H9 (cell line): ENCODE data around the gene AP1G2. TPM values are rescaled to one million over a fixed set of nuclear protein-coding genes. Genes with fewer than 3 reads are reported as not detected.

ENCODE experiments used
- DNase-seq: peaks from one replicate; pipeline ENCODE4 v3.0.0-alpha.2; 2017
- H2AFZ ChIP-seq: one replicate; pipeline ENCODE4 v1.6.1; 2013; ENCODE audit warnings: mild to moderate bottlenecking, low read length, control low read depth, moderate library complexity
- H2AK5ac ChIP-seq: 2 replicates; pipeline ENCODE4 v1.6.1; 2013; ENCODE audit warnings: low read length, control low read depth, mixed read lengths; ENCODE audit not compliant: insufficient read length
- H2BK120ac ChIP-seq: one replicate; pipeline ENCODE4 v1.6.1; 2013; ENCODE audit warnings: low read depth, mild to moderate bottlenecking, low read length, control low read depth, inconsistent platforms; ENCODE audit not compliant: poor library complexity, severe bottlenecking
- H2BK12ac ChIP-seq: 2 replicates; pipeline ENCODE4 v1.6.1; 2013; ENCODE audit warnings: low read length, control low read depth, mixed read lengths, low read depth; ENCODE audit not compliant: insufficient read length
- H2BK15ac ChIP-seq: 2 replicates; pipeline ENCODE4 v1.6.1; 2013; ENCODE audit warnings: low read depth, low read length, control low read depth
- H2BK20ac ChIP-seq: one replicate; pipeline ENCODE4 v1.6.1; 2013; ENCODE audit warnings: low read depth, mild to moderate bottlenecking, low read length, control low read depth, inconsistent platforms; ENCODE audit not compliant: poor library complexity, severe bottlenecking
- H2BK5ac ChIP-seq: 2 replicates; pipeline ENCODE4 v1.6.1; 2013; ENCODE audit warnings: low read length, control low read depth, mixed read lengths; ENCODE audit not compliant: insufficient read length
- H3K14ac ChIP-seq: 2 replicates; pipeline ENCODE4 v1.6.1; 2013; ENCODE audit warnings: low read length, control low read depth; ENCODE audit not compliant: insufficient read depth
- H3K18ac ChIP-seq: 2 replicates; pipeline ENCODE4 v1.6.1; 2013; ENCODE audit warnings: low read depth, mild to moderate bottlenecking, mixed read lengths, low read length, control low read depth; ENCODE audit not compliant: insufficient read length
- H3K23ac ChIP-seq: 2 replicates; pipeline ENCODE4 v1.6.1; 2013; ENCODE audit warnings: low read length, control low read depth, mixed read lengths, low read depth; ENCODE audit not compliant: insufficient read length
- H3K23me2 ChIP-seq: 2 replicates; pipeline ENCODE4 v1.6.1; 2013; ENCODE audit warnings: low read depth, mild to moderate bottlenecking, mixed read lengths, low read length, control low read depth; ENCODE audit not compliant: insufficient read length, poor library complexity, severe bottlenecking
- H3K27ac ChIP-seq: 2 replicates; pipeline ENCODE4 v1.5.1; 2013; ENCODE audit warnings: low read length, control low read depth, mixed read lengths, low read depth; ENCODE audit not compliant: insufficient read length
- H3K27me3 ChIP-seq: 2 replicates; pipeline ENCODE4 v1.6.1; 2013; ENCODE audit warnings: low read length, control low read depth, inconsistent platforms; ENCODE audit not compliant: insufficient read depth
- H3K4ac ChIP-seq: 2 replicates; pipeline ENCODE4 v1.6.1; 2013; ENCODE audit warnings: low read depth, mild to moderate bottlenecking, control low read depth, inconsistent platforms, low read length, moderate library complexity
- H3K4me1 ChIP-seq: 2 replicates; pipeline ENCODE4 v1.6.1; 2013; ENCODE audit warnings: low read length, control low read depth, inconsistent platforms; ENCODE audit not compliant: insufficient read depth
- H3K4me2 ChIP-seq: 2 replicates; pipeline ENCODE4 v1.6.1; 2013; ENCODE audit warnings: low read length, control low read depth, mixed read lengths; ENCODE audit not compliant: insufficient read length, insufficient read depth
- H3K56ac ChIP-seq: 2 replicates; pipeline ENCODE4 v1.6.1; 2013; ENCODE audit warnings: low read depth, mild to moderate bottlenecking, mixed read lengths, low read length, control low read depth; ENCODE audit not compliant: insufficient read length
- H3K79me1 ChIP-seq: 2 replicates; pipeline ENCODE4 v1.6.1; 2013; ENCODE audit warnings: low read depth, mild to moderate bottlenecking, moderate library complexity, low read length, control low read depth, inconsistent platforms; ENCODE audit not compliant: insufficient read depth, poor library complexity, severe bottlenecking
- H3K79me2 ChIP-seq: 2 replicates; pipeline ENCODE4 v1.6.1; 2013; ENCODE audit warnings: low read length, control low read depth, inconsistent platforms; ENCODE audit not compliant: insufficient read depth
- H3K9ac ChIP-seq: 2 replicates; pipeline ENCODE4 v1.6.1; 2013; ENCODE audit warnings: low read length, control low read depth, mixed read lengths; ENCODE audit not compliant: insufficient read length; ENCODE audit errors: extremely low read depth
- H3K9me3 ChIP-seq: one replicate; pipeline ENCODE4 v1.6.1; 2013; ENCODE audit warnings: low read depth, low read length, inconsistent platforms; ENCODE audit not compliant: control insufficient read depth
- H3T11ph ChIP-seq: one replicate; pipeline ENCODE4 v1.6.1; 2013; ENCODE audit warnings: mild to moderate bottlenecking, low read length, control low read depth, inconsistent platforms
- H4K20me1 ChIP-seq: one replicate; pipeline ENCODE4 v1.6.1; 2013; ENCODE audit not compliant: control insufficient read depth, insufficient read length, insufficient read depth
- H4K5ac ChIP-seq: 2 replicates; pipeline ENCODE4 v1.6.1; 2013; ENCODE audit warnings: low read depth, mild to moderate bottlenecking, mixed read lengths, low read length, control low read depth; ENCODE audit not compliant: insufficient read length
- H4K8ac ChIP-seq: replicated peaks from 2 replicates; pipeline ENCODE4 v1.6.1; 2013; ENCODE audit warnings: low read length, control low read depth, mixed read lengths, low read depth; ENCODE audit not compliant: insufficient read length
- H4K91ac ChIP-seq: 2 replicates; pipeline ENCODE4 v1.6.1; 2013; ENCODE audit warnings: low read depth, mild to moderate bottlenecking, moderate library complexity, mixed read lengths, low read length, control low read depth; ENCODE audit not compliant: insufficient read length
- H3K27ac Mint-ChIP-seq, 3 experiments: 2 replicates in 2 of 3; 3 replicates in 1 of 3; pipeline ENCODE4 v1.8.0; 2020 to 2021; ENCODE audit warnings: mixed read lengths in 3 of 3, mild to moderate bottlenecking in 1 of 3, moderate library complexity in 1 of 3
- H3K27me3 Mint-ChIP-seq: 2 replicates; pipeline ENCODE4 v1.8.0; 2021; ENCODE audit warnings: low read depth, mild to moderate bottlenecking, moderate library complexity, mixed read lengths
- H3K36me3 Mint-ChIP-seq, 3 experiments: 2 replicates in 2 of 3; 3 replicates in 1 of 3; pipeline ENCODE4 v1.8.0; 2020 to 2021; ENCODE audit warnings: low read depth in 3 of 3, mixed read lengths in 3 of 3; ENCODE audit not compliant: insufficient read depth in 1 of 3
- H3K4me1 Mint-ChIP-seq, 2 experiments: 2 replicates each; pipeline ENCODE4 v1.8.0; 2020; ENCODE audit warnings: mixed read lengths in 2 of 2
- H3K4me3 Mint-ChIP-seq, 2 experiments: 2 replicates in 1 of 2; 3 replicates in 1 of 2; pipeline ENCODE4 v1.8.0; 2020 to 2021; ENCODE audit warnings: mild to moderate bottlenecking in 2 of 2, mixed read lengths in 2 of 2, moderate library complexity in 1 of 2
- H3K9me3 Mint-ChIP-seq, 2 experiments: 2 replicates in 1 of 2; 3 replicates in 1 of 2; pipeline ENCODE4 v1.8.0; 2020; ENCODE audit warnings: mild to moderate bottlenecking in 2 of 2, mixed read lengths in 2 of 2, moderate library complexity in 1 of 2
- WGBS: extraction: QIAGEN DNeasy Blood & Tissue Kit; methylation state at CpG from one replicate; pipeline ENCODE4 v1.1.7; 2013; ENCODE audit warnings: missing lambda C conversion rate, low lambda C conversion rate, mixed read lengths; ENCODE audit not compliant: insufficient read length; ENCODE audit errors: extremely low coverage; 5-methylcytosine and 5-hydroxymethylcytosine counted together
- total RNA-seq: library from RNA; stranded (reverse); gene quantifications from 2 replicates; pipeline ENCODE4 v1.2.1, GENCODE V29; 2021
- TF ChIP-seq, protein P1 (sequence below): fragments of 200-600 bp; sonication (generic); conservative IDR thresholded peaks from 3 replicates; pipeline ENCODE4 v1.8.0; 2021; ENCODE audit warnings: antibody characterized with exemption, mild to moderate bottlenecking

AP1G2 gene
- total RNA-seq, 1 experiment from 2014 or later, result 107 TPM

GRCh38 chr14:23563473-23564180, 4.0 kb downstream of the AP1G2 start:
- Histone ChIP-seq H4K5ac (no peak overlapping the region), H4K91ac (no peak overlapping the region), H2BK15ac (no peak overlapping the region), H3K4ac (no peak overlapping the region), H3K4me2 (no peak overlapping the region), H2AFZ (no peak overlapping the region), H3K56ac (no peak overlapping the region), H4K20me1 (peaks cover 3% of the 10 kb centered on the region), H2BK120ac (no peak overlapping the region), H3K27ac (no peak overlapping the region), H3K27me3 (no peaks in the 10 kb centered on the region), H2BK5ac (no peak overlapping the region), H2BK20ac (no peak overlapping the region), H3T11ph (no peak overlapping the region), H3K18ac (no peak overlapping the region), H3K79me1 (no peaks in the 10 kb centered on the region), H2AK5ac (no peak overlapping the region), H3K4me1 (peaks cover 5% of the 10 kb centered on the region), H3K79me2 (no peaks in the 10 kb centered on the region), H2BK12ac (no peak overlapping the region), H4K8ac (no peak overlapping the region), H3K23ac (no peak overlapping the region), H3K9ac (no peak overlapping the region), H3K14ac (no peak overlapping the region), H3K9me3 (no peaks in the 10 kb centered on the region), H3K23me2 (peaks cover 3% of the 10 kb centered on the region)
- TF ChIP-seq, protein P1, sequence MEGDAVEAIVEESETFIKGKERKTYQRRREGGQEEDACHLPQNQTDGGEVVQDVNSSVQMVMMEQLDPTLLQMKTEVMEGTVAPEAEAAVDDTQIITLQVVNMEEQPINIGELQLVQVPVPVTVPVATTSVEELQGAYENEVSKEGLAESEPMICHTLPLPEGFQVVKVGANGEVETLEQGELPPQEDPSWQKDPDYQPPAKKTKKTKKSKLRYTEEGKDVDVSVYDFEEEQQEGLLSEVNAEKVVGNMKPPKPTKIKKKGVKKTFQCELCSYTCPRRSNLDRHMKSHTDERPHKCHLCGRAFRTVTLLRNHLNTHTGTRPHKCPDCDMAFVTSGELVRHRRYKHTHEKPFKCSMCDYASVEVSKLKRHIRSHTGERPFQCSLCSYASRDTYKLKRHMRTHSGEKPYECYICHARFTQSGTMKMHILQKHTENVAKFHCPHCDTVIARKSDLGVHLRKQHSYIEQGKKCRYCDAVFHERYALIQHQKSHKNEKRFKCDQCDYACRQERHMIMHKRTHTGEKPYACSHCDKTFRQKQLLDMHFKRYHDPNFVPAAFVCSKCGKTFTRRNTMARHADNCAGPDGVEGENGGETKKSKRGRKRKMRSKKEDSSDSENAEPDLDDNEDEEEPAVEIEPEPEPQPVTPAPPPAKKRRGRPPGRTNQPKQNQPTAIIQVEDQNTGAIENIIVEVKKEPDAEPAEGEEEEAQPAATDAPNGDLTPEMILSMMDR, result no peak
- no peak for DNase-seq
- Mint-ChIP-seq H3K36me3 (peaks cover 15 to 69% (median 61%) of the 10 kb centered on the region in 3 experiments), H3K4me3 (no peak overlapping the region; a peak in 1 of 5 replicates), H3K4me1 (peaks cover 20 to 28% of the 10 kb centered on the region in 2 experiments), H3K27me3 (no peaks in the 10 kb centered on the region; the same call in 1 of the 2 replicates), H3K27ac (no peak overlapping the region), H3K9me3 (no peaks in the 10 kb centered on the region)
- no CpG with 5 or more reads among the region's 14 CpGs for WGBS
